GM12892 (cell line): Measurements from ENCODE around the gene HMCN2.

Experiments used
- POLR2A ChIP-seq: IDR thresholded peaks from 2 replicates; pipeline ENCODE4 v1.6.1; 2011; ENCODE audit warnings: low read depth, low read length, control low read depth
- POLR2AphosphoS5 ChIP-seq: IDR thresholded peaks from 2 replicates; pipeline ENCODE4 v1.6.1; 2011; ENCODE audit warnings: low read depth, low read length, control low read depth

DNA sequence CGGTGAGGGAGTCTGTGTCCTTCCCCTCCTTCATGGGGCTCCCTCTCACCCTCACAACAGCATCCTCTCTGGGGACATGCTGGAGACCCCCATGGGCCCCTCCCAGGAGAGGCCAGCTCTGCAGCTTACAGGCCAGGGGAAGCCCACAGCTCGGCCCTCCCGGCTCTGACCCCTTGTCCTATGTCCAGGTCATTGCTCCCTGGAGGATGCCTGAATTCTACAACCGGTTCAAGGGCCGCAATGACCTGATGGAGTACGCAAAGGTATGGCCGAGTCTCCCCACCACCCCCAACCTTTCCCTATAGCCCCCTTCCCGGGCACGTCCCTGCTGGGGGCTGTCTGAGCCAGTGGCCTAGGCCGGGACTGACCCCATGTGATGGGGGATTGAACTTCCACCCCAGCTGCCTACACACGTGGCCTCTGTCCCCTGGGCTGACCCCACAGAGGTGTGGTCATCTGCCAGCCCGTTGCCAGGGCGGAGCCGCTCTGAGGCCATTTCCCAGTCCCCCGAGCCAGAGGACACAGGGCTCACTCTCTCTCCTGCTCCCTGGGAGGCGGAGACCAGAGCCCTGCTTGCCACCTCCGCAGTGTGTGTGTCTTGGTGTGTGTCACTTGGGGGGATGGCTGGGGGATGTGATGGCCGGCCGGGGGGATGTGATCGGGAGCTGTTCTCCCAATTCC, 201.1 kb downstream of the HMCN2 start:
- TF ChIP-seq POLR2AphosphoS5 (no peak), POLR2A (no peak)
